HAP-1 (cell line): Measurements from ENCODE around the gene UHMK1.

Source experiments
- DNase-seq, 2 experiments: peaks; one replicate each; pipeline ENCODE4 v3.0.0-alpha.2; 2016 to 2020; ENCODE audit warnings: low spot score in 2 of 2
- H3K27me3 ChIP-seq: fragments of 250-450 bp; sonication (Bioruptor Pico); 2 replicates; pipeline ENCODE4 v1.5.1; 2020; ENCODE audit warnings: low read depth, mild to moderate bottlenecking, moderate library complexity
- H3K36me3 ChIP-seq: fragments of 250-450 bp; sonication (Bioruptor Pico); replicated peaks from 2 replicates; pipeline ENCODE4 v1.5.1; 2020; ENCODE audit warnings: mild to moderate bottlenecking
- H3K4me1 ChIP-seq: fragments of 250-450 bp; sonication (Bioruptor Pico); 2 replicates; pipeline ENCODE4 v1.5.1; 2020; ENCODE audit warnings: mild to moderate bottlenecking
- H3K4me3 ChIP-seq: fragments of 250-450 bp; sonication (Bioruptor Pico); 2 replicates; pipeline ENCODE4 v1.5.1; 2020; ENCODE audit warnings: mild to moderate bottlenecking, moderate library complexity
- H3K9me3 ChIP-seq: fragments of 250-450 bp; sonication (Bioruptor Pico); 2 replicates; pipeline ENCODE4 v1.5.1; 2020; ENCODE audit warnings: mild to moderate bottlenecking, moderate library complexity
- in situ Hi-C: fragments of 300-500 bp; cut with MboI; formaldehyde crosslinking; loops from 3 replicates; pipeline ENCODE4 v1.14.3; 2020; ENCODE audit warnings: low sequenced_read_pairs, inconsistent platforms, mixed read lengths

The UHMK1 gene

DNA sequence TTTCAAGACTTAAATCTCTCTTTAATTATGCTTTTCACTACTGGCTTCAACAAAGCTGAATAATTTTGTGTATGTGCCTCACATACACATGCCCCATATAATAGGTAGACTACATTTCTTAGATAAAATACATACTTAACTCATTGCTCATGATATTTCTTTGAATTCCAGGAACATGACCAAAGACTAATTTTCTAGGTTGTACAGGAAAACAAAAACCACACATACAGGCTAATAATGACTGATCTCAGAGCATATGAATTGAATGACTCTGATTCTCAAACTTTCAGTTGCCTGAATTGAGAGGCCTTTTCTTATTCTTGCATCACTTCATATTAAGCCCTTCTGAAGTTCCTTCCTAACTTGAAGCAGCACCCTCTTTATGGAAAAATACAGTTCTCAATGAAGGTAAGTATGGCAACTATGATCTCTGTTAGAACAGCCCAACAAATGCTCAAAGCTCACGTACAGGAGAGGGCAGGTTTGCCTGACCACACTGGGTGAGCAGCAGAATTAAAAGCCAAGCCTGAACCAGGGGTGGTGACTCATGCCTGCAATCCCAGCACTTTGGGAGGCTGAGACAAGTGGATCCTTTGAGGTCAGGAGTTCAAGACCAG lies 41.3 kb downstream of the UHMK1 start:
- Histone ChIP-seq H3K9me3 (no peaks in the 10 kb centered on the region), H3K36me3 (no peaks in the 10 kb centered on the region), H3K4me3 (no peak overlapping the region), H3K4me1 (no peaks in the 10 kb centered on the region), H3K27me3 (no peaks in the 10 kb centered on the region)
- in situ Hi-C loops: no loop called here
- no peak for DNase-seq

DNA sequence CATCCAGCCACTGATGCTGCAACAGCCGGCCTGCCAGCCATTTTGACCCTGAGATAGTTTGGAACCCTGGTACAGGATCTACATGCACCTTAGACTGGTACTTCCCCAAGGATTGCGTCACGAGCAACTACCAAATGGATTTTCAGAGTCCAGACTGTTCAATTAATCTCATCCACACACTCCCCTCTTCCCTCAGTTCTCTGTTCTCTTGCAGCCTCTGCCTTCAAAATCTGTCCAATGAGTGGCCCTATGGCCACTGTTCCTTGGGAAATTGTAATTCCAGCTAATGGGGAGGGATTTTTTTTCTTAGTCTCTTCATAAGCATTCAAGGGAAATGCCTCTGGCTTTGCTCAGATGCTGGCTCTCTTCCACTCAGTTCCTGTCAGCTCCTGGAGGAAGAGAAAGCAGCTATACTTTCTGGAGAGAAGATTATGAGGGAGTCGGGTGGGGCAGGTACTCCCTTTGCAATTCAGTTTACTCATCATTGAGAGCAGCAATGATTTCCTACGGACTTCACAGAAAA lies 44.1 kb downstream of the UHMK1 start:
- Histone ChIP-seq H3K4me1 (no peaks in the 10 kb centered on the region), H3K27me3 (no peaks in the 10 kb centered on the region)

DNA sequence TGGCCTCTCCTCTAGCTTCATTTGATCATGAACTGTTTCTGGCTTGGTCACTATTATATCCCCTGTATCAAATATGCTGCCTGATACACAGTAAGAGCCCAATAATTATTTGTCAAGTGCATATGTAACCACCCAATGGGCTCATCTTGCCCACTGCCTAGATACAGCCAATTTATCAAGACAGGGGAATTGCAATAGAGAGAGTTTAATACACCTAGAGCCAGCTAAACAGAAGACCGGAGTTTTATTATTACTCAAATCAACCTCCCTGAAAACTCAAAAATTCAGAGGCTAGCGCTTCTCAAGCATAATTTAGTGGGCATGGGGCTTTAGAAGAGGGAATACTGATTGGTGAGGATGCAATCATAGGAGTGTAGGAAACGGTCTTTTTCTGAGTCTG lies 45.6 kb downstream of the UHMK1 start:
- H3K9me3 ChIP-seq: no peaks in the 10 kb centered on the region
- in situ Hi-C loops: no loop called here
- H3K4me3 ChIP-seq: no peak overlapping the region
- H3K36me3 ChIP-seq: no peaks in the 10 kb centered on the region
- H3K4me1 ChIP-seq: no peaks in the 10 kb centered on the region
- DNase-seq: no peak
- no peaks in the 10 kb centered on the region for H3K27me3 ChIP-seq

More for the DNA sequence above, 44.1 kb downstream of the UHMK1 start:
- no peak for DNase-seq
- no peak overlapping the region for H3K4me3 ChIP-seq
- no peaks in the 10 kb centered on the region for H3K36me3 ChIP-seq
- in situ Hi-C loops: no loop called here
- H3K9me3 ChIP-seq: no peaks in the 10 kb centered on the region

GRCh38 chr1:162548170-162548569 lies 50.6 kb downstream of the UHMK1 start:
- H3K27me3 ChIP-seq: no peaks in the 10 kb centered on the region
- H3K4me3 ChIP-seq: no peak overlapping the region
- H3K4me1 ChIP-seq: no peaks in the 10 kb centered on the region
- H3K9me3 ChIP-seq: no peaks in the 10 kb centered on the region
- no peaks in the 10 kb centered on the region for H3K36me3 ChIP-seq
- no peak for DNase-seq
- in situ Hi-C loops: no loop called here

DNA sequence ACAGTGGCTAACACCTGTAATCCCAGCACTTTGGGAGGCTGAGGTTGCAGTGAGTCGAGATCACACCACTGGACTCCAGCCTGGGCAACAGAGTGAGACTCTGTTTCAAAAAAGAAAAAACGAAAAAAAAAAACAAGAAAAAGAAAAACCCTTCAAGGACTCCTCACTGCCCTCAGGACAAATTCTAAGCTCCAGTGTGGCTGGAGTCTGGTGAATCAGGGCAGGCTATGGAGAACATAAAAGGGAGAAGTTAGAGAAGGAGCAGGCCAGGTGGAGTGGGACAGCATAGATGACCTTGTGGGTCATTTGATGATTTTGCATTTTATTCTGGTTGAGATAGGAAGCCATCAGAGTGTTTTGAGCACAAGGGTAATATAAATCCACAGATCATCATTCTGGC lies 51.4 kb downstream of the UHMK1 start:
- H3K27me3 ChIP-seq: no peaks in the 10 kb centered on the region
- DNase-seq: no peak

GRCh38 chr1:162550925-162551324 lies 53.3 kb downstream of the UHMK1 start:
- no peak overlapping the region for H3K4me3 ChIP-seq
- H3K9me3 ChIP-seq: no peaks in the 10 kb centered on the region
- H3K27me3 ChIP-seq: no peaks in the 10 kb centered on the region
- in situ Hi-C loops: no loop called here
- no peak for DNase-seq
- H3K36me3 ChIP-seq: no peaks in the 10 kb centered on the region
- no peaks in the 10 kb centered on the region for H3K4me1 ChIP-seq

More for the DNA sequence above, 51.4 kb downstream of the UHMK1 start:
- Histone ChIP-seq H3K9me3 (no peaks in the 10 kb centered on the region), H3K36me3 (no peaks in the 10 kb centered on the region), H3K4me3 (no peak overlapping the region), H3K4me1 (no peaks in the 10 kb centered on the region)
- in situ Hi-C loops: no loop called here

DNA sequence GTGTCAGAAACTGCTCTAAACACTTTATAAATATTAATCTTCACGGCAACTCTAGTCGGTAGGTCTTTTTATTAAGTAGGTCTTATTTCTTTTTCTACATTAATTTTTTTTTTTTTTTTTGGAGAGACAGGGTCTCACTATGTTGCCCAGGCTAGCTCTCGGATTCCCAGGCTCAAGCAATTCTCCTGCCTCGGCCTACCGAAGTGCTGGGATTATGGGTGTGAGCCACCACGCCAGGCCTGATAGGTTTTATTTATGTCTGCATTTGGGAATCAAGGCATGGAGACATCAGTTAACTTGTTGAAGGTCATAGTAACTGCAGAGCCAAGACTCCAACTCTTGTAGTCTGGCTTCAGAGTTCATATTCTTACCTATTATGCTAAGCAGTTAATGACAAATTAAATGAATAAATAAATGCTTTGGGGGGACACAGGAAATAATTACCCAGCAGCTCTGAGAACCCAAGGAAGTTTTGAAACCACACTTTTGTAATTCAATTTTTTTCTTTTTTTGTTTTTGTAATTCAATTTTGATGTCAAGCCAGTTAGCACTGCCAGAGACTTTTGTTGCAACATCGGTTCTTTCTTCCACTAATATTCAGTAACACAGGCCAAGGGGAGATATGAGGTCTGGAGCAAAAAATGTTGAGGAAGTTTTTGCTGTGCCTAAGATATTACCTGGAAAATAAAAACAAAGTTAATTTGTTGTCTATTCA lies 54.5 kb downstream of the UHMK1 start:
- Histone ChIP-seq H3K4me1 (no peaks in the 10 kb centered on the region), H3K27me3 (no peaks in the 10 kb centered on the region), H3K9me3 (no peaks in the 10 kb centered on the region), H3K36me3 (no peaks in the 10 kb centered on the region), H3K4me3 (no peak overlapping the region)
- DNase-seq: no peak
- in situ Hi-C loops: no loop called here

- no peaks in the 10 kb centered on the region for H3K36me3 ChIP-seq
- no peak overlapping the region for H3K4me3 ChIP-seq
- H3K27me3 ChIP-seq: no peaks in the 10 kb centered on the region
- DNase-seq: no peak
- no peaks in the 10 kb centered on the region for H3K9me3 ChIP-seq
- in situ Hi-C loops: no loop called here
- H3K4me1 ChIP-seq: no peaks in the 10 kb centered on the region
Observed at GRCh38 chr1:162552684-162553252, 55.1 kb downstream of the UHMK1 start.

GRCh38 chr1:162554258-162554657 lies 56.6 kb downstream of the UHMK1 start:
- in situ Hi-C loops: no loop called here
- no peaks in the 10 kb centered on the region for H3K4me1 ChIP-seq

DNA sequence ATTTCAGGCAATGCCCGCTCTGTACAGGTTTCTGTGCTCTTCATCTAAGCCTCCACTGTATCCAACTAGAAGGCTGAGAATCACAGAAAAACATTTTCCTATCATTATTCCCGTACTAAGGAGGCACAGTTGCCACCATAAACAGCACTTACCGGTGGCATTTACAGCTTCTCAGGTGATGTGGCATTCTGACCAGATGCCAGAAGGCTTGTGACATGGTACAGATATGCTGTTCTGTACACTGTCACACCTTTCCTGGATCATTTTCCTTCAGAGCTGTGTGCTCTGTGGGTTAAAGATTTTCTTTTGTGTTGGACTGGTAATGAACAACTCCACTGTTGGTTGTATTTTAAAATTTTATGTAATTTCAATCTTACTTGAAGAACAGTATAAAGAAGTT lies 59.9 kb downstream of the UHMK1 start:
- no peaks in the 10 kb centered on the region for H3K27me3 ChIP-seq
- H3K4me1 ChIP-seq: no peaks in the 10 kb centered on the region; the same call in 1 of the 2 replicates
- in situ Hi-C loops: no loop called here
- H3K36me3 ChIP-seq: no peaks in the 10 kb centered on the region
- no peaks in the 10 kb centered on the region for H3K9me3 ChIP-seq
- DNase-seq: no peak
- H3K4me3 ChIP-seq: no peak overlapping the region

More at GRCh38 chr1:162554258-162554657, 56.6 kb downstream of the UHMK1 start:
- no peaks in the 10 kb centered on the region for H3K36me3 ChIP-seq
- DNase-seq: no peak
- no peaks in the 10 kb centered on the region for H3K9me3 ChIP-seq
- no peak overlapping the region for H3K4me3 ChIP-seq
- no peaks in the 10 kb centered on the region for H3K27me3 ChIP-seq

DNA sequence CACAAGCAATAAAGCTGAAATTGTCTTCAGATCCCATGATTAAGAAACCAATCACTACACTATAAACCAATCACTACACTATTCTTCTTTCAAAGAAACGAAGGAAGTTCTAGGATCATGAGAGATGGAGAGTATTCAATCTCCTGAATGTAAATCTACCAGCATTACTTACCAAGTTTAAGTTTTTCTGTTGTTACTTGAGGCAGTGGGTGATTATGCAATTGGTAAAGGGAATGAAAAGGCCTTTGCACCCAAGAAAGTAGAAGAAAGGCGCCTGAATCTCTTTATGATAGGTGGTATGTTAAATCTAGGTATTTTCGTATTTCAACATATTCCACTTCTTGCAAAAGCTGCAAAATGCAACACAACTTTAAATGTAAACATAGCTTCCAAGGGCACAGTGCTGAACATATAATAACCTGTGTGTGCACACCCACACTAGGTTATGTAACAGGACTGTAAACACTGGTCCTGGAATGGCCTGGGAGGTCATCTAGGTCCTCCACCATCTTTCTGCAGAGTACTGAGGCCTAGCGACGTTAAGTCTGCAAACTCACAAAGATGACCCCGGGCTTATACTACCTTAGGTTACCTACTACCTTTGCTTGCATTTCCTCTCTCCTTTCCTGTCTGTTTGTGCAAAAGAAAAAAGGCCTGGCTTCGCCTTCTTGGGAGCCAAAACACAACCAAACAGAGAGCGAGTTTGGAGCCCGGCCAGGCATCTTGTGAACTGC lies 62.9 kb downstream of the UHMK1 start:
- in situ Hi-C loops: no loop called here
- H3K36me3 ChIP-seq: no peaks in the 10 kb centered on the region
- H3K4me3 ChIP-seq: peak overlapping the region; percentile 67
- H3K4me1 ChIP-seq: peaks cover 4% of the 10 kb centered on the region; the same call in 1 of the 2 replicates
- no peak for DNase-seq
- H3K27me3 ChIP-seq: no peaks in the 10 kb centered on the region
- no peaks in the 10 kb centered on the region for H3K9me3 ChIP-seq

DNA sequence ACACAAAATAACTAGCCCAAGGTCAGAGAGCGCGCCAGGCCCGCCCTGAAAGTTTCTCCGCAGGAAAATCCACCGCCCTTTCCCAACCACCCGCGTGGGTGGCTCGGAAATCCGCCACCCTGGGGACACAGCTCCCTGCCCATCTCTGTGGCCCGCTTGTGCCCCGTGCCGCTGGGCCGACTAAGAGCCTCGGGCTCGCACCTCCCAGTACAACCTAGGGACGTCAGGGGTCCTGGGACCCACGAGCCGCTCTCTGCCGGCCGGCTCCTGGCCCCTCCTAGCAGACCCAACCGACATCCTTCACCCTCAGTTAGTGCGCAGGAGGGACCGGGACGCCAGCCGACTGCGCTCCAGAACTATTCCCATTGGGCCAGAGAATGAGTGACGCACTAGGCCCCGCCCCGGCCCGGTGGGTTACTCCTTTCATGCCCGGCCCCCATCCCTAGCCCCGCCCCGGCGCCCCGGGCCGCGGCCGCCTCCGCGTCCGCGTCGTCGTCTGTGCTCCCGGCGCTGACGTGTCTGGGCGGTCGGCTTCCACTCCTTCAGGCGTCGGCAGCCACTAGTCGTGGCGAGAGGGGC lies 63.5 kb downstream of the UHMK1 start:
- Histone ChIP-seq H3K9me3 (no peaks in the 10 kb centered on the region), H3K4me3 (peak overlapping the region; percentile 67), H3K27me3 (no peaks in the 10 kb centered on the region), H3K36me3 (no peaks in the 10 kb centered on the region; the same call in 1 of the 2 replicates), H3K4me1 (peaks cover 4% of the 10 kb centered on the region; the same call in 1 of the 2 replicates)
- in situ Hi-C loops: no loop called here
- peak; percentile 92 to 98 for DNase-seq
